Epithelial cell of proximal tubule (primary cell): ENCODE measurements around the gene KIRREL1. TPM values are rescaled to one million over a fixed set of nuclear protein-coding genes. Genes with fewer than 3 reads are reported as not detected.
A peak's percentile ranks its signal among the peaks of the same experiment; 100 is the strongest.

Experiments used
- DNase-seq: peaks from one replicate; pipeline ENCODE4 v3.0.0-alpha.2; 2011; ENCODE audit warnings: low read depth
- H3K4me3 ChIP-seq: 2 replicates; pipeline ENCODE4 v1.5.1; 2011; ENCODE audit warnings: low read depth, mild to moderate bottlenecking, low read length
- CTCF ChIP-seq: conservative IDR thresholded peaks from 2 replicates; pipeline ENCODE4 v1.5.1; 2012; ENCODE audit warnings: low read depth, mild to moderate bottlenecking, low read length
- total RNA-seq: library from RNA; depleted of rRNA; stranded (reverse); fragments of >200 nt; gene quantifications from 2 replicates; pipeline ENCODE4 v1.2.3, GENCODE V29; 2015

KIRREL1 gene
- total RNA-seq, 1 donor from 2014 or later: 194 TPM

DNA sequence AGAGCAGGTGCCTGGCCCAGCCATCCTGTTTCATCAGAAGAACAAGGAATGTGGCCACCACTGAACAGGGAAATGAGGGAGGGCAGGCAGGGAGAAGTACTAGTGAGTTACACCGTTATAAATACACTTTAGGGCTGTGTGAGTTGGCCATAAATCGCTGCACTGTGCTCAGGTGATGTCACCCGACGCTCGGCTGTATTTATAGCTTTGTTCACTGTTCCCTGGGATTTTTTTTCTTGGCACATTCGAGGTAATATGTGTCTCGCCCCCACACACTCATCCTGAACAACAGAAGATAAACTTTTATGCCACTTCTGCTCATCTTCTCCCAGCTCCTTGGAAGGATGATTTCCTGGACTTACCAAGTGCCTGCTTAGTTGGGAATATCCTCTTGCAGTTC is 9.0 kb upstream of the KIRREL1 start:
- H3K4me3 ChIP-seq: no peak overlapping the region
- TF ChIP-seq CTCF: no peak

DNA sequence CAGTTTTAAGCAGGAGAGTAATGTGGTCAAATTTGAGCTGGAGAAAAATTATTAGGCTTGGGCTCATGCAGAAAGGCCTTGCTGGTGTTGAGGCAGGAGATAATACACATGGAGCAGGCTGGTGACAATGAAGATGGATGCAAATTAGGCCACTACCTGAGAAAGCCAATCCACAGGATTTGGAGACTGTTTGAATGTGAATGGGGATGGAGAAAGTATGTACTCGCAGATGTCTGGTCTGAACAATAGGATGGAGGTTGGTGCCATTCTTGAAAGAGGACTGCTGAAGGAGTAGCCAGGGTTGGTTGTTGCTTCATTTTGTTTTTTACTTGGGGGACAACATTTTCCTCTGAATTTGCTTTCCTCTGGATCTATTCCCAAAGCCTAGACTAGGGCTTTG is 8.0 kb upstream of the KIRREL1 start:
- DNase-seq: no peak
- no peak for TF ChIP-seq CTCF
- H3K4me3 ChIP-seq: no peak overlapping the region

More for the DNA sequence above, 9.0 kb upstream of the KIRREL1 start:
- no peak for DNase-seq

DNA sequence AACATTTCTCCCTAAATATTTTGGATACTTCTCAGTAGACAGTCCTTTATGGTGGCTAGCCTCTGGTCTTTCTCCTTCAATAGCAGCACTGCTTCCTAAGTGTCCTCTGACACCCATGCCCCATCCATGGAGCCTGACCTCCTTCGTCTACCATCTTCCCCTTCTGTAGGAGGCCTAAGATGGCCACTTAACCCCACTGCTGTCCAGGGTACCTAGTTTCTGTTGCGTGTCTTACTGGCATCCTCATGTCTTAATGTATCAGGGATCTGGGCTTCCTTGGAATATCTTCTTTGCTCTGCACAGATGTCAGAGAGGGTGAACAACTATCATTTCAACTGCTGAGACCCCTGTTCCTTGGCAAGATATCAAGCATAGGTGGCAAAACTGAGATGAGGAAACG is 5.4 kb upstream of the KIRREL1 start:
- DNase-seq: no peak
- no peak overlapping the region for H3K4me3 ChIP-seq
- no peak for TF ChIP-seq CTCF

GRCh38 chr1:157992031-157992832 is 1.2 kb upstream of the KIRREL1 start:
- no peak for DNase-seq
- peak; percentile 99 for TF ChIP-seq CTCF
- H3K4me3 ChIP-seq: peak overlapping the region; percentile 99

GRCh38 chr1:157992833-157993146 is 655 bp upstream of the KIRREL1 start:
- TF ChIP-seq CTCF: no peak
- peak overlapping the region; percentile 99 for H3K4me3 ChIP-seq
- DNase-seq: no peak

GRCh38 chr1:157993918-157994605 is 617 bp downstream of the KIRREL1 start:
- TF ChIP-seq CTCF: peak; percentile 29
- DNase-seq: no peak
- peak overlapping the region; percentile 99 for H3K4me3 ChIP-seq
